HCT116 (cell line): ENCODE results near the gene PER2.

Experiments
- EGR1 ChIP-seq: IDR thresholded peaks from 2 replicates; pipeline ENCODE4 v1.6.1; 2012; ENCODE audit warnings: low read depth
- EZH2 ChIP-seq: fragments of 200-600 bp; sonication (generic); IDR thresholded peaks from 2 replicates; pipeline ENCODE4 v1.6.1; 2017; ENCODE audit warnings: antibody characterized with exemption, mixed run types
- POLR2AphosphoS5 ChIP-seq: IDR thresholded peaks from 2 replicates; pipeline ENCODE4 v1.6.1; 2011; ENCODE audit warnings: mild to moderate bottlenecking, low read depth, low read length, moderate library complexity
- REST ChIP-seq: IDR thresholded peaks from 2 replicates; pipeline ENCODE4 v1.6.1; 2012; ENCODE audit warnings: low read depth
- SP1 ChIP-seq: IDR thresholded peaks from 2 replicates; pipeline ENCODE4 v1.6.1; 2012; ENCODE audit warnings: low read depth
- TCF7L2 ChIP-seq: IDR thresholded peaks from 2 replicates; pipeline ENCODE4 v1.7.0; 2011; ENCODE audit warnings: borderline replicate concordance, inconsistent platforms; ENCODE audit not compliant: insufficient read depth, insufficient read length; ENCODE audit errors: extremely low read depth
- ZFX ChIP-seq: fragments of 450-650 bp; IDR thresholded peaks from 2 replicates; pipeline ENCODE4 v1.6.1; 2017
- ZNF274 ChIP-seq: fragments of 200-500 bp; sonication (Bioruptor generic); IDR thresholded peaks from 2 replicates; pipeline ENCODE4 v1.6.1; 2014; ENCODE audit warnings: mild to moderate bottlenecking, low read depth, low read length, inconsistent platforms
- TF ChIP-seq, protein P1 (sequence below), 3 experiments: fragments of 200-600 bp in 1 of 3; sonication (generic) in 1 of 3; IDR thresholded peaks in 2 of 3; conservative IDR thresholded peaks in 1 of 3; 2 replicates each; pipeline ENCODE4 v1.5.1; 2012 to 2017; ENCODE audit warnings: low read depth in 2 of 3, low read length in 2 of 3, antibody characterized with exemption in 1 of 3, borderline replicate concordance in 1 of 3, control low read depth in 1 of 3, mild to moderate bottlenecking in 1 of 3, mixed read lengths in 1 of 3, mixed run types in 1 of 3, moderate library complexity in 1 of 3; ENCODE audit not compliant: insufficient read depth in 1 of 3

- TF ChIP-seq, protein P1, sequence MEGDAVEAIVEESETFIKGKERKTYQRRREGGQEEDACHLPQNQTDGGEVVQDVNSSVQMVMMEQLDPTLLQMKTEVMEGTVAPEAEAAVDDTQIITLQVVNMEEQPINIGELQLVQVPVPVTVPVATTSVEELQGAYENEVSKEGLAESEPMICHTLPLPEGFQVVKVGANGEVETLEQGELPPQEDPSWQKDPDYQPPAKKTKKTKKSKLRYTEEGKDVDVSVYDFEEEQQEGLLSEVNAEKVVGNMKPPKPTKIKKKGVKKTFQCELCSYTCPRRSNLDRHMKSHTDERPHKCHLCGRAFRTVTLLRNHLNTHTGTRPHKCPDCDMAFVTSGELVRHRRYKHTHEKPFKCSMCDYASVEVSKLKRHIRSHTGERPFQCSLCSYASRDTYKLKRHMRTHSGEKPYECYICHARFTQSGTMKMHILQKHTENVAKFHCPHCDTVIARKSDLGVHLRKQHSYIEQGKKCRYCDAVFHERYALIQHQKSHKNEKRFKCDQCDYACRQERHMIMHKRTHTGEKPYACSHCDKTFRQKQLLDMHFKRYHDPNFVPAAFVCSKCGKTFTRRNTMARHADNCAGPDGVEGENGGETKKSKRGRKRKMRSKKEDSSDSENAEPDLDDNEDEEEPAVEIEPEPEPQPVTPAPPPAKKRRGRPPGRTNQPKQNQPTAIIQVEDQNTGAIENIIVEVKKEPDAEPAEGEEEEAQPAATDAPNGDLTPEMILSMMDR (IDR thresholded peaks at IDR 0.05 in 2 of 3, conservative IDR thresholded peaks at IDR 0.05 in 1 of 3; ENCODE audit: borderline replicate concordance in 1 of 3, insufficient read depth in 1 of 3, low read depth in 2 of 3, low read length in 2 of 3): no peak
- TF ChIP-seq ZFX (no peak), SP1 (no peak), EZH2 (no peak), EGR1 (no peak), TCF7L2 (no peak), REST (no peak), ZNF274 (no peak), POLR2AphosphoS5 (no peak)
These were observed 60.8 kb downstream of the PER2 start for GRCh38 chr2:238227587-238228032.
